ENCODE measurements around the gene IL23R.

Gene IL23R

GRCh38 chr1:67120855-67121619 lies 45.2 kb upstream of the IL23R start:
- Histone ChIP-seq H3K4me1 (ENCODE audit: insufficient read depth, low read length, severe bottlenecking) (no peaks in the 10 kb centered on the region), H3K9me2 (ENCODE audit: low read depth, low read length) (no peaks in the 10 kb centered on the region), H3K4me2 (ENCODE audit: low read length) (no peak overlapping the region), H3K36me3 (ENCODE audit: insufficient read depth, low read length) (no peaks in the 10 kb centered on the region), H3K79me2 (ENCODE audit: insufficient read depth, low read length) (no peaks in the 10 kb centered on the region), H3K27ac (ENCODE audit: low read depth, low read length, poor library complexity, severe bottlenecking) (no peak overlapping the region), H3K27me3 (ENCODE audit: insufficient read depth, low read length) (no peaks in the 10 kb centered on the region), H3K9ac (ENCODE audit: low read length) (no peak overlapping the region), H2AFZ (ENCODE audit: low read length) (no peak overlapping the region), H3K4me3 (ENCODE audit: low read depth, low read length, poor library complexity, severe bottlenecking) (no peak overlapping the region), H3K9me3 (ENCODE audit: low read length) (no peaks in the 10 kb centered on the region), H4K20me1 (ENCODE audit: insufficient read depth, low read length) (no peaks in the 10 kb centered on the region), H3F3A (ENCODE audit: insufficient read depth, low read length) (no peaks in the 10 kb centered on the region)
- TF ChIP-seq EZH2 (IDR thresholded peaks at IDR 0.05; ENCODE audit: borderline replicate concordance, low read length) (no peak), CTCF (IDR thresholded peaks at IDR 0.05; ENCODE audit: low read length) (no peak)

GRCh38 chr1:67124455-67124854 lies 41.8 kb upstream of the IL23R start:
- Histone ChIP-seq H3K4me2 (ENCODE audit: low read length) (no peak overlapping the region), H3F3A (ENCODE audit: insufficient read depth, low read length) (no peaks in the 10 kb centered on the region), H4K20me1 (ENCODE audit: insufficient read depth, low read length) (no peaks in the 10 kb centered on the region), H3K27me3 (ENCODE audit: insufficient read depth, low read length) (no peaks in the 10 kb centered on the region), H3K4me1 (ENCODE audit: insufficient read depth, low read length, severe bottlenecking) (no peaks in the 10 kb centered on the region), H2AFZ (ENCODE audit: low read length) (no peak overlapping the region), H3K9ac (ENCODE audit: low read length) (no peak overlapping the region), H3K9me3 (ENCODE audit: low read length) (no peaks in the 10 kb centered on the region), H3K36me3 (ENCODE audit: insufficient read depth, low read length) (no peaks in the 10 kb centered on the region), H3K79me2 (ENCODE audit: insufficient read depth, low read length) (no peaks in the 10 kb centered on the region), H3K9me2 (ENCODE audit: low read depth, low read length) (no peaks in the 10 kb centered on the region), H3K27ac (ENCODE audit: low read depth, low read length, poor library complexity, severe bottlenecking) (no peak overlapping the region), H3K4me3 (ENCODE audit: low read depth, low read length, poor library complexity, severe bottlenecking) (no peak overlapping the region)
- TF ChIP-seq CTCF (IDR thresholded peaks at IDR 0.05; ENCODE audit: low read length) (no peak), EZH2 (IDR thresholded peaks at IDR 0.05; ENCODE audit: borderline replicate concordance, low read length) (no peak)

GRCh38 chr1:67126111-67126746 lies 40.0 kb upstream of the IL23R start:
- H3K4me2 ChIP-seq (ENCODE audit: low read length), result no peak overlapping the region
- no peak overlapping the region for H3K9ac ChIP-seq (ENCODE audit: low read length)
- no peaks in the 10 kb centered on the region for H3K27me3 ChIP-seq (ENCODE audit: insufficient read depth, low read length)
- H3K4me1 ChIP-seq (ENCODE audit: insufficient read depth, low read length, severe bottlenecking), result no peaks in the 10 kb centered on the region
- no peaks in the 10 kb centered on the region for H3F3A ChIP-seq (ENCODE audit: insufficient read depth, low read length)
- H3K36me3 ChIP-seq (ENCODE audit: insufficient read depth, low read length), result no peaks in the 10 kb centered on the region
- no peaks in the 10 kb centered on the region for H3K9me2 ChIP-seq (ENCODE audit: low read depth, low read length)
- TF ChIP-seq EZH2 (IDR thresholded peaks at IDR 0.05; ENCODE audit: borderline replicate concordance, low read length), result no peak
- no peaks in the 10 kb centered on the region for H3K79me2 ChIP-seq (ENCODE audit: insufficient read depth, low read length)
- H2AFZ ChIP-seq (ENCODE audit: low read length), result no peak overlapping the region
- H3K27ac ChIP-seq (ENCODE audit: low read depth, low read length, poor library complexity, severe bottlenecking), result no peak overlapping the region
- H3K9me3 ChIP-seq (ENCODE audit: low read length), result no peaks in the 10 kb centered on the region
- H3K4me3 ChIP-seq (ENCODE audit: low read depth, low read length, poor library complexity, severe bottlenecking), result no peak overlapping the region
- H4K20me1 ChIP-seq (ENCODE audit: insufficient read depth, low read length), result no peaks in the 10 kb centered on the region
